Mononuclear cell (primary cell): ENCODE data around the gene IL26. TPM values are rescaled to one million over a fixed set of nuclear protein-coding genes. Genes with fewer than 3 reads are reported as not detected.

Experiments used
- H3K27me3 ChIP-seq: 2 replicates; pipeline ENCODE4 v1.6.0; 2011; ENCODE audit warnings: low read length, control low read depth; ENCODE audit not compliant: insufficient read depth
- H3K4me1 ChIP-seq: 2 replicates; pipeline ENCODE4 v1.5.1; 2011; ENCODE audit warnings: mild to moderate bottlenecking, low read length, control low read depth; ENCODE audit not compliant: insufficient read depth
- H3K4me3 ChIP-seq: 2 replicates; pipeline ENCODE4 v1.5.1; 2011; ENCODE audit warnings: mild to moderate bottlenecking, low read length, moderate library complexity
- H3K9me3 ChIP-seq: 2 replicates; pipeline ENCODE4 v1.5.1; 2011; ENCODE audit warnings: low read depth, mild to moderate bottlenecking, control low read depth, low read length
- total RNA-seq: library from RNA; depleted of rRNA; stranded (reverse); fragments of >200 nt; gene quantifications from one replicate; pipeline ENCODE4 v1.2.3, GENCODE V29; 2012

The IL26 gene
- total RNA-seq, 1 donor, result 0.21 TPM

- H3K9me3 ChIP-seq, result no peaks in the 10 kb centered on the region
- no peaks in the 10 kb centered on the region for H3K27me3 ChIP-seq
- no peaks in the 10 kb centered on the region for H3K4me1 ChIP-seq
- H3K4me3 ChIP-seq, result no peak overlapping the region
These were observed 62.0 kb downstream of the IL26 start for GRCh38 chr12:68163560-68164081.

- Histone ChIP-seq H3K4me3 (no peak overlapping the region), H3K4me1 (no peaks in the 10 kb centered on the region), H3K9me3 (no peaks in the 10 kb centered on the region), H3K27me3 (no peaks in the 10 kb centered on the region)
These were observed 63.2 kb downstream of the IL26 start for GRCh38 chr12:68162374-68162773.

GRCh38 chr12:68159681-68160304 lies 65.8 kb downstream of the IL26 start, which contains the start of gene IFNG:
Gene IFNG, minus strand, starts transcription at chr12:68159740. Its CDS starts 125 bp downstream, at chr12:68159615.
- Histone ChIP-seq H3K27me3 (no peaks in the 10 kb centered on the region), H3K4me1 (no peaks in the 10 kb centered on the region), H3K9me3 (no peaks in the 10 kb centered on the region), H3K4me3 (peak within 1 kb of the TSS; percentile 8)

- H3K4me3 ChIP-seq, result no peak overlapping the region
- no peaks in the 10 kb centered on the region for H3K27me3 ChIP-seq
- H3K4me1 ChIP-seq, result no peaks in the 10 kb centered on the region
- no peaks in the 10 kb centered on the region for H3K9me3 ChIP-seq
These were observed 67.2 kb downstream of the IL26 start for GRCh38 chr12:68158432-68158831.

GRCh38 chr12:68157380-68157779 lies 68.2 kb downstream of the IL26 start:
- no peaks in the 10 kb centered on the region for H3K9me3 ChIP-seq
- H3K4me3 ChIP-seq, result no peak overlapping the region
- no peaks in the 10 kb centered on the region for H3K4me1 ChIP-seq
- no peaks in the 10 kb centered on the region for H3K27me3 ChIP-seq

- Histone ChIP-seq H3K4me1 (no peaks in the 10 kb centered on the region), H3K27me3 (no peaks in the 10 kb centered on the region), H3K4me3 (no peak overlapping the region), H3K9me3 (no peaks in the 10 kb centered on the region)
These were observed 69.0 kb downstream of the IL26 start for GRCh38 chr12:68156636-68157035.

- Histone ChIP-seq H3K27me3 (no peaks in the 10 kb centered on the region), H3K4me1 (no peaks in the 10 kb centered on the region)
These were observed 70.8 kb downstream of the IL26 start for GRCh38 chr12:68154779-68155178.

More at GRCh38 chr12:68154779-68155178, 70.8 kb downstream of the IL26 start:
- Histone ChIP-seq H3K4me3 (no peak overlapping the region), H3K9me3 (no peaks in the 10 kb centered on the region)

Other genes starting within 250 kb of the IL26 start
- 1.7 TPM for gene IFNG-AS1, start 236.4 kb downstream of the IL26 start, total RNA-seq
- gene IFNG, start 66.1 kb downstream of the IL26 start, total RNA-seq, result 12.4 TPM
- not detected for gene IL22, start 27.8 kb upstream of the IL26 start, total RNA-seq
- gene MDM1, start 106.6 kb upstream of the IL26 start, total RNA-seq, result 17.2 TPM